ENCODE data around the gene OBSL1. TPM values are rescaled to one million over a fixed set of nuclear protein-coding genes. Genes with fewer than 3 reads are reported as not detected.

OBSL1 gene
- total RNA-seq, 1 experiment from 2014 or later = not detected

DNA sequence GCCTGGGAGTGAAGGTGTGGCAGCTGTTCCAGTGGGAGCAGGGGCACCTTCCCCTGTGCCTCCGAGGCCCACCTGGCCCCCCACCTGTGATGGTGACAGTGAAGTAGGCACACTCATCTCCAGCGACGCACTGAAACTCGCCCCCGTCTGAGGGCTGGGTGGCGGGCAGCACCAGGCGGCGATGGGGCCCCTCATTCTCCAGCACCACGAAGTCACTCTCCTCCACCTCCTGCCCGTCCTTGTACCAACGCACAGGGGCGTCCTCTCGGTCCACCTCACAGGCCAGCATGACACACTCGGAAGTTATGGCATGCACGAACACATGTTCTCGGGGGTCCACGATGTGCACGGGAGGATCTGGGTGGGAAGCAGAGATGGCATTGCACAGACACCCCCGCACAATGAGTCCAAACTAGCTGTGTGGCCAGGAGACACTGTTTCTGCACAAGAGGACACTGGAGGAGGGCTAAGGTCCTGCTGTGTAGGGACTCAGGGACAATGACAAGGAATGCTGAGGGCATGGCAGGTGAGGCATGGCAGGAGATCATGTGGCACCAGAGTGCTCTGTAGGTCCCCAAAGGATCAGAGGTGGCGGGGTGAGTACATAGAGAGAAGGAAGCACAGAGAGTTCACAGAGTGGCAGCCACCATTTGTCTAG is 7.9 kb downstream of the OBSL1 start:
- Histone ChIP-seq H3K36me3 (ENCODE audit: insufficient read depth, low read length) (no peaks in the 10 kb centered on the region), H3K9me3 (ENCODE audit: low read length) (no peaks in the 10 kb centered on the region), H3K27me3 (ENCODE audit: low read length) (no peaks in the 10 kb centered on the region), H3K4me3 (ENCODE audit: low read length) (no peak overlapping the region), H3K4me1 (ENCODE audit: low read length) (no peaks in the 10 kb centered on the region), H3K27ac (ENCODE audit: low read length) (no peak overlapping the region), H3K4me2 (ENCODE audit: low read depth, low read length, poor library complexity, severe bottlenecking) (no peak overlapping the region), H3K9ac (ENCODE audit: low read length) (no peak overlapping the region), H2AFZ (ENCODE audit: low read length) (no peak overlapping the region), H3K9me2 (replicated peaks; ENCODE audit: insufficient read depth, low read length) (no peaks in the 10 kb centered on the region), H3K79me2 (ENCODE audit: low read length) (no peaks in the 10 kb centered on the region), H4K20me1 (ENCODE audit: insufficient read depth, low read depth, low read length) (no peaks in the 10 kb centered on the region)
- DNase-seq = no peak

DNA sequence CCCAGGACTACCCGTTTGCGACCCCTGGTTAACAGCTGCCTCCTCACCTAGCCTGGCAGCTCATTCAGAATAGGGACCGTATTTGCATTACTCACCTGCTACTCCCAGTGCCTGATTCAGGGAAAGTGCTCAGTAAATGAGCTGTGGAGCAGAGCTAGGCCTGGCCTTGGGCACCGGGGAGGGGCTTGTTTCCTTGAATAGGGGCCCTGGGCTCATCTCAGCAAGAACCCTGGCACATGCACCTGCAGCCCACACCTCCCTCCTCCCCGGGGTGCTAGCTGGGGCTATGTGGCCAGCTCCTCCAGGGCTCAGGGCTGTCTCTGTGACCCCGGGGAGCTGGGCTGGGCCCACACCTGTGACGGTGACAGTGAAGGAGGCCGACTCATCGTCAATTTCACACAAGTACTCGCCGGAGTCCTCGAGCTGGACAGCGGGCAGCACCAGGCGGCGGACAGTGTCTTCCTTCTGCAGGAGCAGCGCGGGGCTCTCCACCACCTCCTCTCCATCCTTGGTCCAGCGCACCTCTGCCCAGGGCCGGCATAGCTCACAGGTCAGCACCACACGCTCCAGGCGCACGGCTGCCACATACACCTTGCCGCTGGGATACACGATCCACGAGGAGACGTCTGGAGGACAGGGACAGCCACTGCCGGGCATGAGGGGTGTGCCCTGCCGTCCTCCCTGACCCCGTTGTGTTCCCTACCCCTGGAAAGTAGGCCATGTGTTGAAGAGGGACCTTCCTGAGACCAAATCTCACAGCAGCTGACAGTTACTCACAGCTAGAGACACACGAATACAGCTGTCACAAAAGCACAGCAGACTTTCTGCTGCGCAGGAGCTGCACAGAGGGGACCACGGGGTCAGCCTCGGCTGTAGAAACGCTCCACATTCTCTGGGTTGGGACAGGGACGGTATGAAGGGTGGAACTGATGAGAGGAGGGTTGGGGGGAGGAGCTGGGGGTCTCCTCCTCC is 9.0 kb downstream of the OBSL1 start:
- H3K27ac ChIP-seq (ENCODE audit: low read length) = no peak overlapping the region
- no peak overlapping the region for H3K4me2 ChIP-seq (ENCODE audit: low read depth, low read length, poor library complexity, severe bottlenecking)
- no peaks in the 10 kb centered on the region for H3K36me3 ChIP-seq (ENCODE audit: insufficient read depth, low read length)
- no peak for DNase-seq
- H3K27me3 ChIP-seq (ENCODE audit: low read length) = no peaks in the 10 kb centered on the region
- H3K79me2 ChIP-seq (ENCODE audit: low read length) = no peaks in the 10 kb centered on the region
- H3K9me2 ChIP-seq (replicated peaks; ENCODE audit: insufficient read depth, low read length) = no peaks in the 10 kb centered on the region
- no peak overlapping the region for H2AFZ ChIP-seq (ENCODE audit: low read length)
- H3K9ac ChIP-seq (ENCODE audit: low read length) = no peak overlapping the region
- H3K4me3 ChIP-seq (ENCODE audit: low read length) = no peak overlapping the region
- no peaks in the 10 kb centered on the region for H4K20me1 ChIP-seq (ENCODE audit: insufficient read depth, low read depth, low read length)
- no peaks in the 10 kb centered on the region for H3K4me1 ChIP-seq (ENCODE audit: low read length)
- H3K9me3 ChIP-seq (ENCODE audit: low read length) = no peaks in the 10 kb centered on the region

DNA sequence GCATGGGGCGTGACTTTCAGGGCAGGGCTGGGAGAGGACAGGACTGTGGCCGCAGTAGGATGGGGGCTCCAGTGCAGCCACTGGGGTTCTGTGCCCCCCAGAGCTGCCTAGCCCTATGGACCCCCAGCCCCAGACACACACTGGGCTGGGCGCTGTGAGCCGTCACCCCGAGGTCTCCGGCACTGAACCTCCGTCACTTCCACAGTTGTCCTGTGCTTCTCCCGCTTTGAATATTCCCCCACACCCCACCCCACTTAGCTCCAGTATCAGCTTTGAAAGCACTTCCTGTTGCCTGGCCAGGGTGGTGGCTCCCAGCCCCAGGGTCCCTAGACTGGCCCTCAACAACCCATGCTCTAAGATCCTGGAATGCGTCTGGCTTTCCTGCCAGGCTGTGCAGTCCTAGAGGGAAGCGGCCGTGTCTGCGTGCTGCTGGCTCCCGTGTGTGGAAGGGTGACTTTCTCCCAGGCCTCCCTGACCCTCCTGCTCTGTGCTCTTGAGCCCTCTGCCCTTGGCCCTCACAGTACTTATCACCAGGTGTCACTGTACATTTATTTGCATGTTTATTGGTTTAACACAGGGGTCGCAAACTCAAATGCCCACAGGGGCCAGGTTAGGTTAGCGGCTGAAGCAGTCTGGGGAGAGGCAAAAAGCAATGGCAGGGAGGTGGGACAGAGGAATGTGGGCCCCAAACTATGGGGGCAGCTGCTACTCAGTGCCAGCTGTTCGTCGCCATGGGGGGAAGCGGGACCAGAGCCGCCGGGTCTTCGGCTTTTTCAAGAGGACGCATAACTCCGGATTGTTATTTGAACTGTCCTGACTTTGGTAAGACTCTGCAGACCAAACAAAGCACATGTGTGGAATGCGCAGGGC is 9.9 kb downstream of the OBSL1 start:
- Histone ChIP-seq H3K4me1 (ENCODE audit: low read length) (no peaks in the 10 kb centered on the region), H4K20me1 (ENCODE audit: insufficient read depth, low read depth, low read length) (no peaks in the 10 kb centered on the region), H3K4me3 (ENCODE audit: low read length) (no peak overlapping the region), H3K9ac (ENCODE audit: low read length) (no peak overlapping the region), H3K27me3 (ENCODE audit: low read length) (no peaks in the 10 kb centered on the region), H3K79me2 (ENCODE audit: low read length) (no peaks in the 10 kb centered on the region), H3K9me3 (ENCODE audit: low read length) (no peaks in the 10 kb centered on the region), H2AFZ (ENCODE audit: low read length) (no peak overlapping the region), H3K36me3 (ENCODE audit: insufficient read depth, low read length) (no peaks in the 10 kb centered on the region), H3K9me2 (replicated peaks; ENCODE audit: insufficient read depth, low read length) (no peaks in the 10 kb centered on the region), H3K4me2 (ENCODE audit: low read depth, low read length, poor library complexity, severe bottlenecking) (no peak overlapping the region), H3K27ac (ENCODE audit: low read length) (no peak overlapping the region)
- no peak for DNase-seq

DNA sequence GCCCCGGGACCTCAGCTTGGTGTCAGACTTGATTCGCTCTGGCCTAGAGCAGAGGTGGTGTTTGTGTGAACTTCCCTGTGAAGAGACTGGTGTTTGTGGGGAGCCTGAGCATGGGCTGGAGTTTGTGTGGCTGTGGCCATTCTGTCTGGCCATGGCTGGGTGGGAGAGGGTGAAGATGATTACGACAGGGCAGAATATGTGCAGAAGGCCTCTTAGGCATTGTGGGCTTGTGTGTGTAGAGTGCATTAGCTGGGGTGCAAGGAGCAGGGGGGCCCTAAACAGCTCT is 10.5 kb downstream of the OBSL1 start:
- Histone ChIP-seq H3K79me2 (ENCODE audit: low read length) (no peaks in the 10 kb centered on the region), H3K36me3 (ENCODE audit: insufficient read depth, low read length) (no peaks in the 10 kb centered on the region), H3K27me3 (ENCODE audit: low read length) (no peaks in the 10 kb centered on the region), H3K27ac (ENCODE audit: low read length) (no peak overlapping the region), H3K4me3 (ENCODE audit: low read length) (no peak overlapping the region), H3K4me2 (ENCODE audit: low read depth, low read length, poor library complexity, severe bottlenecking) (no peak overlapping the region), H4K20me1 (ENCODE audit: insufficient read depth, low read depth, low read length) (no peaks in the 10 kb centered on the region), H3K9me2 (replicated peaks; ENCODE audit: insufficient read depth, low read length) (no peaks in the 10 kb centered on the region), H3K9ac (ENCODE audit: low read length) (no peak overlapping the region), H3K4me1 (ENCODE audit: low read length) (no peaks in the 10 kb centered on the region), H3K9me3 (ENCODE audit: low read length) (no peaks in the 10 kb centered on the region), H2AFZ (ENCODE audit: low read length) (no peak overlapping the region)
- DNase-seq = no peak

DNA sequence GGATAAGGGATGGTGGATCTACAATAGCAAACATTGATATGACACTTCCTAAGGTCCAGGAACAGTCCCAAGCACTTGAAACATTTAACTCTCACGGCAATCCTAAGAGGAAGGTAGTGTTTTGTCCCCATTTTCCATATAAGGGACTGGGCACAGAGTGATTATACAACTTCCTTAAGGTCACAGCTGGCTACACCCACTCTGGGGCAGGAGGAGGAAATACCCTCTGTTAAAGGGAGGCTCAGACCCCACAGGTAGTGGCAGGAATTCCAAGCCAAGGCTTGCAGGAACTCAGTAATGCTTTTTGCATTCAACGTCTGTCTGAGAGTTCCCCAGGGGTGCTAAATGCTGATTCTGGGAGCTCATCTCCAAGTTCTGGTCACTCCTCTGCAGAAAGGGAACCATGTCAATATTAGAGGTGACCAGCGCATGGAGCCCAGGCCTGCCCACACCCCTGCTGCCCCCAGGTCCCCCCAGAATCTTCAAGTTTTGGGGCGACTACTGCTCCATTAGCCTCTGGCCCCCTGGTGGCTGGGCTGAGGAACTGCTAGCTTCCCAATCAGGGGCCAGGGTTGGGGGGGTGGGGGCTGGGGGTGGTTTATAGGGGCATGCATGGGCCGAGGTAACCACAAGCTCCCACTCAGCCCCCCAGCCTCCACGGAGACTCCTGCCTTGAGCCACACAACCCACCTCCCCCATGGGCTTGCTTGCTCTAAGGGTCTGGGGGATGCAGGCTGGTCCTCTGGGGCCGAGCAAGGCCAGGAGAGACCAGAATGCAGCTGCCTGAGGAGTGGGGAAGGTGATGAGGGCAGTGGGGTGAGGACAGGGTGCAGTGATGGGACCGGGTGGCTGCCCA is 11.1 kb downstream of the OBSL1 start:
- Histone ChIP-seq H3K9me2 (replicated peaks; ENCODE audit: insufficient read depth, low read length) (no peaks in the 10 kb centered on the region), H3K4me3 (ENCODE audit: low read length) (no peak overlapping the region), H3K36me3 (ENCODE audit: insufficient read depth, low read length) (no peaks in the 10 kb centered on the region), H3K9me3 (ENCODE audit: low read length) (no peaks in the 10 kb centered on the region), H3K27me3 (ENCODE audit: low read length) (no peaks in the 10 kb centered on the region), H3K79me2 (ENCODE audit: low read length) (no peaks in the 10 kb centered on the region), H4K20me1 (ENCODE audit: insufficient read depth, low read depth, low read length) (no peaks in the 10 kb centered on the region), H2AFZ (ENCODE audit: low read length) (peak overlapping the region; percentile 50; the same call in 1 of the 2 replicates), H3K9ac (ENCODE audit: low read length) (no peak overlapping the region), H3K27ac (ENCODE audit: low read length) (no peak overlapping the region), H3K4me1 (ENCODE audit: low read length) (no peaks in the 10 kb centered on the region), H3K4me2 (ENCODE audit: low read depth, low read length, poor library complexity, severe bottlenecking) (no peak overlapping the region)
- peak; percentile 60 for DNase-seq

DNA sequence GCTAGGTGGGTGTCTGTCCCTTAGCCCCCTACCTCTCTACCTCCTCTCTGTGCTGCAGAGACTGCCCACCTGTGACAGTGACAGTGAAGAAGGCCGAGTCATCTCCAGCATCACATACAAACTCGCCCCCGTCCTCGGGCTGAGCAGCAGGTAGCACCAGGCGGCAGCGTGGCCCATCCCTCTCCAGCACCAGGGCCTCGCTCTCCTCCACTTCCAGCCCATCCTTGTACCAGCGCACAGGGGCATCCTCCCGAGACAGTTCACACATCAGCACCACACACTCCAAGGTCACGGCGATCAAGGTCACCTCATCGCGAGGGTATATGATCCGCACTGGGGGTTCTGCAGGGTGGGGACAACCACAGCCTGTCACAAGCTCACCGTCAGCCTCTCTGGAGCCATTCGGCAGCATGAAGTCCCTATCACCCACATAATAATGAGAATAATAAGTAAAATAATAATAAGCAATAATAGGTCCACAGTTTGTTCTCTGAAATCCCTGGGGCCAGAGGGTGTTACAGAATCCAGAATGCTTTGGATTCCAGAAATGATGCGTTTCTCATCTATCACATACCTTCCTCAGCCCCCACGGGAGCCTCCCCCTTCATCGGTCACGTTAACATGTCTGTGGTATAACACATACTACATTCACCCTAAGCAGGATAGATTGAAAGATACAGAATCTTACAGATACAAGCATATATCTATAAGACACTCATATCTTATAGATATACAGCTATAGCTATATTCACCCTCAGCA is 12.0 kb downstream of the OBSL1 start:
- H4K20me1 ChIP-seq (ENCODE audit: insufficient read depth, low read depth, low read length) = no peaks in the 10 kb centered on the region
- H3K4me3 ChIP-seq (ENCODE audit: low read length) = no peak overlapping the region
- no peaks in the 10 kb centered on the region for H3K4me1 ChIP-seq (ENCODE audit: low read length)
- H3K27me3 ChIP-seq (ENCODE audit: low read length) = no peaks in the 10 kb centered on the region
- H3K27ac ChIP-seq (ENCODE audit: low read length) = no peak overlapping the region
- H2AFZ ChIP-seq (ENCODE audit: low read length) = no peak overlapping the region
- DNase-seq = no peak
- H3K4me2 ChIP-seq (ENCODE audit: low read depth, low read length, poor library complexity, severe bottlenecking) = no peak overlapping the region
- no peaks in the 10 kb centered on the region for H3K9me2 ChIP-seq (replicated peaks; ENCODE audit: insufficient read depth, low read length)
- no peaks in the 10 kb centered on the region for H3K79me2 ChIP-seq (ENCODE audit: low read length)
- H3K9ac ChIP-seq (ENCODE audit: low read length) = no peak overlapping the region
- no peaks in the 10 kb centered on the region for H3K9me3 ChIP-seq (ENCODE audit: low read length)
- no peaks in the 10 kb centered on the region for H3K36me3 ChIP-seq (ENCODE audit: insufficient read depth, low read length)

Measured in Karpas-422 (cell line).